Spinal cord (tissue), 10 donors: ENCODE measurements around the gene TUBGCP5. TPM values are rescaled to one million over a fixed set of nuclear protein-coding genes. Genes with fewer than 3 reads are reported as not detected.
"Not testable (repeated sequence)": the region's sequence is repeated elsewhere in the genome, so short reads cannot be mapped to it uniquely, and the experiment has no call there.

ENCODE experiments used
- DNase-seq, 6 donors: peaks; one replicate each; pipeline versions ENCODE4 v3.0.0 to v3.0.0-alpha.2; 2013 to 2015; ENCODE audit warnings: low spot score in 6 of 6, low read depth in 4 of 6
- H3K27ac ChIP-seq: one replicate; pipeline ENCODE4 v1.5.1; 2013; ENCODE audit warnings: low read depth, low read length, control low read depth
- H3K27me3 ChIP-seq: one replicate; pipeline ENCODE4 v1.6.1; 2013; ENCODE audit warnings: low read length; ENCODE audit not compliant: control insufficient read depth, insufficient read depth
- H3K36me3 ChIP-seq: one replicate; pipeline ENCODE4 v1.6.1; 2013; ENCODE audit warnings: low read length; ENCODE audit not compliant: control insufficient read depth, insufficient read depth
- H3K4me1 ChIP-seq: one replicate; pipeline ENCODE4 v1.6.1; 2013; ENCODE audit warnings: low read length; ENCODE audit not compliant: control insufficient read depth, insufficient read depth
- H3K4me3 ChIP-seq: one replicate; pipeline ENCODE4 v1.5.1; 2013; ENCODE audit warnings: low read depth, low read length, control low read depth
- H3K9me3 ChIP-seq: one replicate; pipeline ENCODE4 v1.6.1; 2013; ENCODE audit warnings: low read length; ENCODE audit not compliant: control insufficient read depth, insufficient read depth
- WGBS: methylation state at CpG from one replicate; pipeline ENCODE4 v1.1.5; 2013; ENCODE audit warnings: missing lambda C conversion rate; ENCODE audit not compliant: insufficient coverage; 5-methylcytosine and 5-hydroxymethylcytosine counted together
- long read RNA-seq, 4 donors: transcript quantifications; one replicate each; lab custom pipeline, GENCODE V29; 2026
- polyA plus RNA-seq, 2 donors: library from polyadenylated mRNA; unstranded; fragments of 120-200 nt; gene quantifications; one replicate each; pipeline ENCODE4 v1.2.1, GENCODE V29; 2013; ENCODE audit not compliant: insufficient read length in 2 of 2
- total RNA-seq, 2 donors: library from RNA; depleted of rRNA in 1 of 2; stranded (reverse); fragments of 120-200 nt in 1 of 2; fragments of >200 nt in 1 of 2; gene quantifications; one replicate each; pipeline versions ENCODE4 v1.2.3 to v1.2.4, GENCODE V29; 2013 to 2014
- donor health status: healthy.

The TUBGCP5 gene
- total RNA-seq (10 to 100 TPM; 36.3 to 37.4 TPM), polyA plus RNA-seq (10 to 100 TPM; 18.6 to 23.2 TPM)
- long read RNA-seq, donor 1, partial matches to known transcripts, result 0 of 1 reads
- long read RNA-seq, donor 1, other reads (novel, unspliced or antisense), result 0 of 1 reads
- long read RNA-seq, donor 2, result 0 reads
- long read RNA-seq, donor 3, result 0 reads
- long read RNA-seq, donor 4, result 0 reads

GRCh38 chr15:23039143-23039916, at the start of gene TUBGCP5:
TSS of gene TUBGCP5 (minus strand) at chr15:23039569. CDS start at chr15:23039543, 26 bp downstream.
- 1% methylated on average over 92 of the region's 92 CpGs for WGBS
- Histone ChIP-seq H3K4me3 (peak within 1 kb of the TSS; percentile 61), H3K4me1 (peaks cover 7% of the 10 kb centered on the region), H3K36me3 (peaks cover 17% of the 10 kb centered on the region), H3K27ac (peak within 1 kb of the TSS; percentile 75), H3K9me3 (no peaks in the 10 kb centered on the region), H3K27me3 (no peaks in the 10 kb centered on the region)
- DNase-seq, result peak; percentile 91 to 99 (median 94)

- no peak overlapping the region for H3K27ac ChIP-seq
- no CpG with 5 or more reads among the region's 1 CpG for WGBS
- no peaks in the 10 kb centered on the region for H3K36me3 ChIP-seq
- H3K27me3 ChIP-seq, result no peaks in the 10 kb centered on the region
- H3K4me1 ChIP-seq, result no peaks in the 10 kb centered on the region
- H3K4me3 ChIP-seq, result no peak overlapping the region
- H3K9me3 ChIP-seq, result no peaks in the 10 kb centered on the region
- DNase-seq, result no peak
These were observed 43.7 kb upstream of the TUBGCP5 start for GRCh38 chr15:23083115-23083514.

GRCh38 chr15:23081996-23082737, 42.8 kb upstream of the TUBGCP5 start:
- H3K36me3 ChIP-seq, H3K4me1 ChIP-seq, H3K27ac ChIP-seq, H3K27me3 ChIP-seq, H3K4me3 ChIP-seq, H3K9me3 ChIP-seq, DNase-seq: not testable (repeated sequence)
- no CpG with 5 or more reads among the region's 8 CpGs for WGBS

GRCh38 chr15:23081271-23081670, 41.9 kb upstream of the TUBGCP5 start:
- 83% methylated on average over 1 of the region's 3 CpGs for WGBS
- no peak for DNase-seq
- Histone ChIP-seq H3K4me3 (no peak overlapping the region), H3K27ac (no peak overlapping the region), H3K36me3 (no peaks in the 10 kb centered on the region), H3K9me3 (no peaks in the 10 kb centered on the region), H3K4me1 (no peaks in the 10 kb centered on the region), H3K27me3 (no peaks in the 10 kb centered on the region)

- Histone ChIP-seq H3K9me3 (no peaks in the 10 kb centered on the region), H3K36me3 (no peaks in the 10 kb centered on the region), H3K27ac (no peak overlapping the region), H3K4me3 (no peak overlapping the region), H3K4me1 (no peaks in the 10 kb centered on the region), H3K27me3 (no peaks in the 10 kb centered on the region)
- DNase-seq, result no peak
- 93% methylated on average over 5 of the region's 7 CpGs for WGBS
These were observed 40.4 kb upstream of the TUBGCP5 start for GRCh38 chr15:23079766-23080165.

- no peaks in the 10 kb centered on the region for H3K36me3 ChIP-seq
- H3K4me3 ChIP-seq, result no peak overlapping the region
- H3K4me1 ChIP-seq, result peaks cover 3% of the 10 kb centered on the region
- no peak overlapping the region for H3K27ac ChIP-seq
- WGBS, result 70% methylated on average over 4 of the region's 4 CpGs
- no peaks in the 10 kb centered on the region for H3K9me3 ChIP-seq
- no peaks in the 10 kb centered on the region for H3K27me3 ChIP-seq
- no peak for DNase-seq
These were observed 36.6 kb upstream of the TUBGCP5 start for GRCh38 chr15:23075927-23076326.

GRCh38 chr15:23074684-23075083, 35.3 kb upstream of the TUBGCP5 start:
- no peak overlapping the region for H3K27ac ChIP-seq
- no CpG with 5 or more reads among the region's 1 CpG for WGBS
- peaks cover 3% of the 10 kb centered on the region for H3K4me1 ChIP-seq
- no peaks in the 10 kb centered on the region for H3K9me3 ChIP-seq
- no peaks in the 10 kb centered on the region for H3K27me3 ChIP-seq
- H3K36me3 ChIP-seq, result no peaks in the 10 kb centered on the region
- no peak overlapping the region for H3K4me3 ChIP-seq
- DNase-seq, result no peak

DNA sequence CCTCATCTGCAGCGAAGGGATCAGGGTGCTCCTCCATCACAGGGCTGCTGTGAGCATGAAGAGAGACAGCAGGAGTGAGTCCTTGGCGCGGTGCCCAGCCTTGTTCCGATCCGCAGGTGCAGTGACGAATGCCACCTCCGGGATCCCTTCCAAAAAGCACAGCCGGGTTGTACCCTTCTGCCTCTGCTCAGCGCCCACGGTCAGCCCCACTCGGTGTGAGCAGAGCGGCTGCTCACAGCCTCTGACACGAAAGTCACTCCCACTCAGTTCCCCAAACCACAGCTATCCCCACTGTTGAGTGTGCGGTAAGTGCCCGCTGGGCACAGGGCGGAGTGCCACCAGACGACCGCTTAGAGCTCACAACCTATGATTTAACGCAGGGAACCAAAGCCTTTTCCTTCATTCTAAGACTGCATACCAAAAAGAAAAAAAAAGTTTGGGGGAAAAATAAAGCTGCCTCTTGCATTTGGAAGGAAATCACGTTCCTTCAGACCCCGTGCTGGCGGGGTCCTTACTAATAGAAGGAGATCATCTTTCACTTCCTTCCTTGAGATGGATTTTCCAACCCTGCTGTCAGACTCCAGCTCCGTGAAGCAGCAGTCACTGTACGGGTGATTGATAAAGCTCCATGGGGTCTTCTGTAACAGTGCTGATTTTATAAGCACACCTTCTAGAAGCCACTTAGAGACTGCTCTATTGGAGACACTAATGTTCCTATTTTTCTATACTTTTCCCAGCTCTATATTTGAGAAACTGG, 34.7 kb upstream of the TUBGCP5 start:
- H3K4me1 ChIP-seq, result peaks cover 3% of the 10 kb centered on the region
- H3K27ac ChIP-seq, result no peak overlapping the region
- H3K4me3 ChIP-seq, result no peak overlapping the region
- H3K27me3 ChIP-seq, result no peaks in the 10 kb centered on the region
- no peaks in the 10 kb centered on the region for H3K36me3 ChIP-seq
- 53% methylated on average over 14 of the region's 24 CpGs for WGBS
- DNase-seq, result peak in 2 of 6 donors; percentile 9 to 47
- H3K9me3 ChIP-seq, result no peaks in the 10 kb centered on the region

DNA sequence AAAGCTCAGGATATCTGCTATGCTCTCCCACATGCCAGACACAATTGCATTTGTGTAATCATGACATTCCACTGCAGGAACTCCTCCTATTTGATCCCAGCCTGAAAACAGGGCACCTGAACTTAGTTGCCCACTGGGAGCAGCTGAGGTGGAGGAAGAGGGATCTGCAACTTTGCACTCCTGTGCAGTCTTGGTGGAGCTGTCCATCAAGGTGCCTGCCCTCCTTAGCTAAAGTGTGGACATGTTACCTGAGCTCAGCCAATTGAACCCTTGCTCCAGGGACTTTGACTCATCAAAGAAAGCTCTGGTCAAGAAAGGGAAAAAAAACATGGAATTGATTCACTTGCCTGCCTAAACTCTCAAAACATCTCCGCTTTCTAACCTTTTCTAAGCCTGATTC, 33.3 kb upstream of the TUBGCP5 start:
- Histone ChIP-seq H3K4me1 (peaks cover 3% of the 10 kb centered on the region), H3K9me3 (no peaks in the 10 kb centered on the region), H3K27ac (no peak overlapping the region), H3K4me3 (no peak overlapping the region), H3K27me3 (no peaks in the 10 kb centered on the region), H3K36me3 (no peaks in the 10 kb centered on the region)
- WGBS, result 83% methylated on average over 1 of the region's 1 CpG
- DNase-seq, result no peak
